Testis (tissue), 3 donors: ENCODE data around the gene SPTBN4. TPM values are rescaled to one million over a fixed set of nuclear protein-coding genes. Genes with fewer than 3 reads are reported as not detected.

Experiments used
- DNase-seq: peaks from one replicate; pipeline ENCODE4 v3.0.0-alpha.2; 2019
- H3K27ac ChIP-seq, 2 donors: fragments of 200-600 bp; sonication (generic); one replicate each; pipeline ENCODE4 v1.5.1; 2019
- H3K27me3 ChIP-seq: fragments of 200-600 bp; sonication (generic); one replicate; pipeline ENCODE4 v1.5.1; 2019
- H3K36me3 ChIP-seq: fragments of 200-600 bp; sonication (generic); one replicate; pipeline ENCODE4 v1.5.1; 2017; ENCODE audit warnings: low read depth; ENCODE audit errors: missing control alignments
- H3K4me1 ChIP-seq: fragments of 200-600 bp; sonication (generic); one replicate; pipeline ENCODE4 v1.5.1; 2019
- H3K4me3 ChIP-seq, 2 donors: fragments of 200-600 bp; sonication (generic); one replicate each; pipeline ENCODE4 v1.5.1; 2017 to 2019
- H3K9me3 ChIP-seq: fragments of 200-600 bp; sonication (generic); one replicate; pipeline ENCODE4 v1.5.1; 2017
- POLR2A ChIP-seq: fragments of 450-650 bp; IDR thresholded peaks from one replicate; pipeline ENCODE4 v1.6.1; 2017; ENCODE audit warnings: antibody characterized with exemption, mild to moderate bottlenecking, moderate library complexity
- WGBS, 2 donors: methylation state at CpG; one replicate each; pipeline ENCODE4 v1.1.5; 2018; 5-methylcytosine and 5-hydroxymethylcytosine counted together
- intact Hi-C: fragments of 100-400 bp; cut with DNase I; formaldehyde crosslinking; loops from one replicate; pipeline ENCODE4 v1.15.1; 2023; ENCODE audit warnings: low total_unique reads
- polyA plus RNA-seq: library from polyadenylated mRNA; stranded (reverse); fragments of 350-450 nt; fragmentation: Illumina TruSeq; extraction: RNeasy Lipid Tissue Mini Kit (QIAGEN cat#74804); gene quantifications from one replicate; pipeline ENCODE4 v1.2.3, GENCODE V29; 2014; ENCODE audit warnings: low read depth, low replicate concordance; ENCODE audit not compliant: insufficient read depth
- total RNA-seq, 2 donors: library from RNA; depleted of rRNA; stranded (reverse); fragments of >200 nt; gene quantifications; one replicate each; pipeline ENCODE4 v1.2.3, GENCODE V29; 2016
- TF ChIP-seq, protein P1 (sequence below), 3 experiments: fragments of 450-650 bp in 2 of 3; fragments of 200-600 bp in 1 of 3; sonication (generic) in 1 of 3; IDR thresholded peaks; one replicate each; pipeline ENCODE4 v1.5.1; 2016 to 2019; ENCODE audit warnings: antibody characterized with exemption in 3 of 3, mild to moderate bottlenecking in 2 of 3, moderate library complexity in 1 of 3

The SPTBN4 gene
- total and polyA plus RNA-seq, 3 donors from 2014 or later = 7.2 to 27.9 (median 18.3) TPM

DNA sequence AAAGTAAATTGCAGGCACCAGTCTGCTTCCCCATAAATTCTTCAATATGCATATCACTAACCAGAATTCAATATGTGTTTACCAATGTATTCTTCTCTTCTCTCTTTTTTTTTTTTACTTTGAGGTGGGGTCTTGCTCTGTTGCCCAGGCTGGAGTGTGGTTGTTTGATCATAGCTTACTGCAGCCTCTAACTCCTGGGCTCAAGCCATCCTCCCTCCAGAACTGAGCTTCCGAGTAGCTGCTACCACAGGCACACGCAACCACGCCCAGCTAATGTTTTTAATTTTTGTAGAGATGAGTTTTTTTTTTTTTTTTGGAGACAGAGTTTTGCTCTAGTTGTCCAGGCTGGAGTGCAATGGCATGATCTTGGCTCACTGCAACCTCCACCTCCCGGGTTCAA lies 151.2 kb downstream of the SPTBN4 start:
- Histone ChIP-seq H3K27me3 (no peaks in the 10 kb centered on the region), H3K4me3 (no peak overlapping the region), H3K4me1 (peaks cover 12% of the 10 kb centered on the region), H3K27ac (no peak overlapping the region), H3K9me3 (no peaks in the 10 kb centered on the region), H3K36me3 (no peaks in the 10 kb centered on the region)
- 78 to 82% methylated on average over 4 of the region's 4 CpGs for WGBS, 2 donors
- TF ChIP-seq POLR2A = no peak
- TF ChIP-seq, protein P1, sequence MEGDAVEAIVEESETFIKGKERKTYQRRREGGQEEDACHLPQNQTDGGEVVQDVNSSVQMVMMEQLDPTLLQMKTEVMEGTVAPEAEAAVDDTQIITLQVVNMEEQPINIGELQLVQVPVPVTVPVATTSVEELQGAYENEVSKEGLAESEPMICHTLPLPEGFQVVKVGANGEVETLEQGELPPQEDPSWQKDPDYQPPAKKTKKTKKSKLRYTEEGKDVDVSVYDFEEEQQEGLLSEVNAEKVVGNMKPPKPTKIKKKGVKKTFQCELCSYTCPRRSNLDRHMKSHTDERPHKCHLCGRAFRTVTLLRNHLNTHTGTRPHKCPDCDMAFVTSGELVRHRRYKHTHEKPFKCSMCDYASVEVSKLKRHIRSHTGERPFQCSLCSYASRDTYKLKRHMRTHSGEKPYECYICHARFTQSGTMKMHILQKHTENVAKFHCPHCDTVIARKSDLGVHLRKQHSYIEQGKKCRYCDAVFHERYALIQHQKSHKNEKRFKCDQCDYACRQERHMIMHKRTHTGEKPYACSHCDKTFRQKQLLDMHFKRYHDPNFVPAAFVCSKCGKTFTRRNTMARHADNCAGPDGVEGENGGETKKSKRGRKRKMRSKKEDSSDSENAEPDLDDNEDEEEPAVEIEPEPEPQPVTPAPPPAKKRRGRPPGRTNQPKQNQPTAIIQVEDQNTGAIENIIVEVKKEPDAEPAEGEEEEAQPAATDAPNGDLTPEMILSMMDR (IDR thresholded peaks at IDR 0.05) = no peak
- intact Hi-C loops = no loop called here
- DNase-seq = no peak

DNA sequence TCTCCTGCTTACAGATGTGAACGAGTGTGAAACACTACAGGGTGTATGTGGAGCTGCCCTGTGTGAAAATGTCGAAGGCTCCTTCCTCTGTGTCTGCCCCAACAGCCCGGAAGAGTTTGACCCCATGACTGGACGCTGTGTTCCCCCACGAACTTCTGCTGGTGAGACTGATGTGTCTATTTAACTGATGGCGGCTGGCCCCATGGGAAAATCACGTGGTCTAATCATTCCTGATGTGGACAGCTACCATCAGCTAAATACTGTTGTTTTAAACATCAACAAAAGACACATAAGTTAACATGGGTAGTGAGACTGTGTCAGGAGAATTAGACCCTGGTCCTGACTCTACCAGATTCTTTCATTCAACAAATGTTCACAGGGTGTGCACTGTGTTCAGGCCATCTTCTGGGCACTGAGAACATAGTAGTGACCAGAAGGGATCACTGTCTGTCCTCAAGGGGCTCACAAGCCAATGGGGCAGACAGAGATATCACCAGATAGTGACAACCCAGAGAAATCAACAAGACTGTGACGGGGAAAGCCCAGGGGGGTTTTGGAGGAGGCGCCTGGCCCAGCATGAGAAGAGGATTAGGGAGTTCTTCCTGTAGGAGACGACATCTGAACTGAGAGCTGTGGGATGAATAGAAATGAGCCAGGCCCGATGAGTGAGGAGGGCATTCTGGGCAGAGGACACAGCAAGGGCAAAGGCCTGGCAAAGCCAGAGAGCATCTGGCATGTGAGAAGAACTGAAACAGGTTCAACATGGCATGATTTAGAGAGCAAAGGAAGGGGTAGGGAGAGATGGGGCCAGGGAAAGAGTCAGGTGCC lies 152.7 kb downstream of the SPTBN4 start:
- no peak for DNase-seq
- H3K36me3 ChIP-seq = no peaks in the 10 kb centered on the region
- no peaks in the 10 kb centered on the region for H3K9me3 ChIP-seq
- H3K4me3 ChIP-seq = no peak overlapping the region
- H3K4me1 ChIP-seq = peaks cover 2% of the 10 kb centered on the region
- no peak overlapping the region for H3K27ac ChIP-seq
- 56 to 68% methylated on average over 11 of the region's 11 CpGs for WGBS, 2 donors
- intact Hi-C loops = no loop called here
- TF ChIP-seq, protein P1 (IDR thresholded peaks at IDR 0.05) = no peak
- no peak for TF ChIP-seq POLR2A
- H3K27me3 ChIP-seq = no peaks in the 10 kb centered on the region

DNA sequence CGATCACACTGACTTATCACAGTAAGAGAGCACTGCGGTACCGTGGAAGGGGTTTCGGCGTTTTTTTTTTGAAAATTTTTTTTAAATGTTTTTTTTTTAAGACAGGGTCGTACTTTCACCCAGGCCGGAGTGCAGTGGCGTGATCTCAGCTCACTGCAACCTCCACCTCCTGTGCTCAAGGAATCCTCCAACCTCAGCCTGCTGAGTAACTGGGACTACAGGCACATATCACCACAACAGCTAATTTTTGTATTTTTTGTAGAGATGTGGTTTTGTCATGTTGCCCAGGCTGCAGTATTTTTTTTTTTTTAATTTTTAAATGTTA lies 153.3 kb downstream of the SPTBN4 start:
- TF ChIP-seq, protein P1 (IDR thresholded peaks at IDR 0.05) = no peak
- TF ChIP-seq POLR2A = no peak
- no peaks in the 10 kb centered on the region for H3K27me3 ChIP-seq
- H3K27ac ChIP-seq = no peak overlapping the region
- WGBS, 2 donors = 86 to 94% methylated on average over 8 of the region's 8 CpGs
- H3K4me3 ChIP-seq = no peak overlapping the region
- H3K36me3 ChIP-seq = no peaks in the 10 kb centered on the region
- H3K4me1 ChIP-seq = no peaks in the 10 kb centered on the region
- DNase-seq = no peak
- H3K9me3 ChIP-seq = no peaks in the 10 kb centered on the region
- intact Hi-C loops = no loop called here

DNA sequence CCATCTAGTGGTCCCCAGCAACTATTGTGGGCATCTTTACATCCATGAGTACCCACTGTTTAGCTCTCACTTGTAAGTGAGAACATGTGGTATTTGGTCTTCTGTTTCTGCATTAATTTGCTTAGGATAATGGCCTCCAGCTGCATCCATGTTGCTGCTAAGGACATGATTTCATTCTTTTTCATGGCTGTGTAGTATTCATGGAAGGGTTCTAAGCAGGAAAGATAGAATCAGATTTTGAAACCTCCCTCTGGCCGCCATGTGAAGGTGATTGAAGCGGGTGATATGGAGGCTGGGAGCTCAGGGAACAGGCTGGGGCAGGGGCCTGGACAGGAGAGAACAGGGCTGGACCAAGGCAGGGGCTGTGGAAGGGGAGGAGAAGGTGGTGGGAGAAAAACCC lies 154.5 kb downstream of the SPTBN4 start:
- WGBS, 2 donors = 66 to 88% methylated on average over 2 of the region's 2 CpGs
- H3K27me3 ChIP-seq = no peaks in the 10 kb centered on the region
- intact Hi-C loops = no loop called here
- H3K9me3 ChIP-seq = no peaks in the 10 kb centered on the region
- TF ChIP-seq POLR2A = no peak
- TF ChIP-seq, protein P1 (IDR thresholded peaks at IDR 0.05) = no peak
- H3K4me3 ChIP-seq = no peak overlapping the region
- no peaks in the 10 kb centered on the region for H3K36me3 ChIP-seq
- no peaks in the 10 kb centered on the region for H3K4me1 ChIP-seq
- H3K27ac ChIP-seq = no peak overlapping the region
- no peak for DNase-seq
